GM23338 (cell line): Measurements from ENCODE around the gene GSTM2. TPM values are rescaled to one million over a fixed set of nuclear protein-coding genes. Genes with fewer than 3 reads are reported as not detected.

Experiments
- ATAC-seq: fragments of 200-7000 bp; cut with Tn5 transposase; 3 replicates; pipeline ENCODE4 v1.9.1; 2020
- DNase-seq: peaks from one replicate; pipeline ENCODE4 v3.0.0-alpha.2; 2015; ENCODE audit warnings: low spot score
- H2AFZ ChIP-seq: fragments of 200-600 bp; sonication (generic); 2 replicates; pipeline ENCODE4 v1.8.0; 2016; ENCODE audit warnings: antibody characterized with exemption, mild to moderate bottlenecking, moderate library complexity
- H3F3A ChIP-seq: fragments of 200-600 bp; sonication (generic); replicated peaks from 2 replicates; pipeline ENCODE4 v1.8.0; 2017; ENCODE audit warnings: antibody characterized with exemption, mixed run types, low read depth
- H3K27ac ChIP-seq: fragments of 200-600 bp; sonication (generic); 2 replicates; pipeline ENCODE4 v1.6.1; 2016; ENCODE audit warnings: low read depth
- H3K27me3 ChIP-seq: fragments of 200-600 bp; sonication (generic); 2 replicates; pipeline ENCODE4 v1.8.0; 2016; ENCODE audit warnings: mild to moderate bottlenecking, mixed run types, moderate library complexity; ENCODE audit not compliant: insufficient read depth
- H3K36me3 ChIP-seq: fragments of 200-600 bp; sonication (generic); 2 replicates; pipeline ENCODE4 v1.8.0; 2016; ENCODE audit warnings: mild to moderate bottlenecking; ENCODE audit not compliant: insufficient read depth
- H3K4me1 ChIP-seq: fragments of 200-600 bp; sonication (generic); 2 replicates; pipeline ENCODE4 v1.8.0; 2016; ENCODE audit warnings: mild to moderate bottlenecking, moderate library complexity; ENCODE audit not compliant: insufficient read depth
- H3K4me2 ChIP-seq: fragments of 200-600 bp; sonication (generic); 2 replicates; pipeline ENCODE4 v1.7.1; 2017; ENCODE audit warnings: mixed run types
- H3K4me3 ChIP-seq: fragments of 200-600 bp; sonication (generic); 2 replicates; pipeline ENCODE4 v1.6.1; 2016; ENCODE audit warnings: mixed run types
- H3K79me2 ChIP-seq: fragments of 200-600 bp; sonication (generic); replicated peaks from 2 replicates; pipeline ENCODE4 v1.8.0; 2017; ENCODE audit warnings: mild to moderate bottlenecking; ENCODE audit not compliant: insufficient read depth
- H3K9me2 ChIP-seq: fragments of 200-600 bp; sonication (generic); 2 replicates; pipeline ENCODE4 v1.8.0; 2017; ENCODE audit not compliant: insufficient read depth
- H4K20me1 ChIP-seq: fragments of 200-600 bp; sonication (generic); replicated peaks from 2 replicates; pipeline ENCODE4 v1.8.0; 2017; ENCODE audit warnings: mild to moderate bottlenecking; ENCODE audit not compliant: insufficient read depth
- H3K27ac Mint-ChIP-seq: 2 replicates; pipeline ENCODE4 v1.8.0; 2020; ENCODE audit warnings: inconsistent platforms, mild to moderate bottlenecking, moderate library complexity, mixed read lengths
- H3K27me3 Mint-ChIP-seq: 3 replicates; pipeline ENCODE4 v1.8.0; 2022; ENCODE audit warnings: low read depth, mild to moderate bottlenecking, moderate library complexity, mixed read lengths, inconsistent platforms; ENCODE audit not compliant: insufficient read depth, poor library complexity
- H3K36me3 Mint-ChIP-seq: 3 replicates; pipeline ENCODE4 v1.8.0; 2021; ENCODE audit warnings: low read depth, mild to moderate bottlenecking, inconsistent platforms, moderate library complexity, mixed read lengths
- H3K4me1 Mint-ChIP-seq: 3 replicates; pipeline ENCODE4 v1.8.0; 2020; ENCODE audit warnings: mild to moderate bottlenecking, inconsistent platforms, mixed read lengths
- H3K4me3 Mint-ChIP-seq: 3 replicates; pipeline ENCODE4 v1.8.0; 2021; ENCODE audit warnings: moderate library complexity, mild to moderate bottlenecking, inconsistent platforms, mixed read lengths
- H3K9me3 Mint-ChIP-seq: 3 replicates; pipeline ENCODE4 v1.8.0; 2020; ENCODE audit warnings: moderate library complexity, mild to moderate bottlenecking, inconsistent platforms, mixed read lengths
- CREB1 ChIP-seq: fragments of 250-450 bp; sonication (Bioruptor Pico); IDR thresholded peaks from 2 replicates; pipeline ENCODE4 v1.5.0; 2020; ENCODE audit warnings: low read depth, mild to moderate bottlenecking, moderate library complexity
- CTCF ChIP-seq, 2 experiments: fragments of 200-600 bp in 1 of 2; sonication (generic) in 1 of 2; conservative IDR thresholded peaks; 2 replicates each; pipeline versions ENCODE4 v1.5.1 to v1.6.1; 2016 to 2017; ENCODE audit warnings: antibody characterized with exemption in 2 of 2, low read depth in 2 of 2, mild to moderate bottlenecking in 2 of 2, moderate library complexity in 1 of 2
- ETS1 ChIP-seq: IDR thresholded peaks from 2 replicates; pipeline ENCODE4 v1.6.1; 2016; ENCODE audit warnings: antibody characterized with exemption
- EZH2phosphoT487 ChIP-seq: fragments of 200-600 bp; sonication (generic); IDR thresholded peaks from one replicate; pipeline ENCODE4 v1.8.1; 2018; ENCODE audit warnings: antibody characterized with exemption; ENCODE audit not compliant: unreplicated experiment
- JUNB ChIP-seq: IDR thresholded peaks from one replicate; pipeline ENCODE4 v1.6.1; 2016; ENCODE audit warnings: antibody characterized with exemption; ENCODE audit not compliant: unreplicated experiment
- POLR2AphosphoS5 ChIP-seq: IDR thresholded peaks from 2 replicates; pipeline ENCODE4 v1.6.1; 2016; ENCODE audit warnings: antibody characterized with exemption, low read depth
- REST ChIP-seq: IDR thresholded peaks from one replicate; pipeline ENCODE4 v1.6.1; 2018; ENCODE audit warnings: antibody characterized with exemption; ENCODE audit not compliant: unreplicated experiment
- ZNF114 ChIP-seq: fragments of 250-450 bp; sonication (Bioruptor Pico); IDR thresholded peaks from 2 replicates; pipeline ENCODE4 v1.5.0; 2020; ENCODE audit warnings: mild to moderate bottlenecking, moderate library complexity
- ZNF331 ChIP-seq: fragments of 250-450 bp; sonication (Bioruptor Pico); IDR thresholded peaks from 2 replicates; pipeline ENCODE4 v1.5.0; 2020; ENCODE audit warnings: low read depth, mild to moderate bottlenecking, moderate library complexity
- polyA plus RNA-seq: library from polyadenylated mRNA; unstranded; fragments of >200 nt; fragmentation: Nextera tagmentation; extraction: Ambion mirVana; gene quantifications from 2 replicates; pipeline ENCODE4 v1.2.1, GENCODE V29; 2016
- total RNA-seq: library from RNA; depleted of rRNA; stranded (reverse); fragments of >200 nt; shearing (Covaris generic); gene quantifications from 2 replicates; pipeline ENCODE4 v1.2.3, GENCODE V29; 2014
- TF ChIP-seq, protein P1 (sequence below): fragments of 250-450 bp; sonication (Bioruptor Pico); IDR thresholded peaks from 2 replicates; pipeline ENCODE4 v1.5.0; 2020; ENCODE audit warnings: mild to moderate bottlenecking, moderate library complexity

Gene GSTM2
- total and polyA plus RNA-seq, 2 experiments from 2014 or later = 8.9 to 16.0 TPM

- TF ChIP-seq, protein P1, sequence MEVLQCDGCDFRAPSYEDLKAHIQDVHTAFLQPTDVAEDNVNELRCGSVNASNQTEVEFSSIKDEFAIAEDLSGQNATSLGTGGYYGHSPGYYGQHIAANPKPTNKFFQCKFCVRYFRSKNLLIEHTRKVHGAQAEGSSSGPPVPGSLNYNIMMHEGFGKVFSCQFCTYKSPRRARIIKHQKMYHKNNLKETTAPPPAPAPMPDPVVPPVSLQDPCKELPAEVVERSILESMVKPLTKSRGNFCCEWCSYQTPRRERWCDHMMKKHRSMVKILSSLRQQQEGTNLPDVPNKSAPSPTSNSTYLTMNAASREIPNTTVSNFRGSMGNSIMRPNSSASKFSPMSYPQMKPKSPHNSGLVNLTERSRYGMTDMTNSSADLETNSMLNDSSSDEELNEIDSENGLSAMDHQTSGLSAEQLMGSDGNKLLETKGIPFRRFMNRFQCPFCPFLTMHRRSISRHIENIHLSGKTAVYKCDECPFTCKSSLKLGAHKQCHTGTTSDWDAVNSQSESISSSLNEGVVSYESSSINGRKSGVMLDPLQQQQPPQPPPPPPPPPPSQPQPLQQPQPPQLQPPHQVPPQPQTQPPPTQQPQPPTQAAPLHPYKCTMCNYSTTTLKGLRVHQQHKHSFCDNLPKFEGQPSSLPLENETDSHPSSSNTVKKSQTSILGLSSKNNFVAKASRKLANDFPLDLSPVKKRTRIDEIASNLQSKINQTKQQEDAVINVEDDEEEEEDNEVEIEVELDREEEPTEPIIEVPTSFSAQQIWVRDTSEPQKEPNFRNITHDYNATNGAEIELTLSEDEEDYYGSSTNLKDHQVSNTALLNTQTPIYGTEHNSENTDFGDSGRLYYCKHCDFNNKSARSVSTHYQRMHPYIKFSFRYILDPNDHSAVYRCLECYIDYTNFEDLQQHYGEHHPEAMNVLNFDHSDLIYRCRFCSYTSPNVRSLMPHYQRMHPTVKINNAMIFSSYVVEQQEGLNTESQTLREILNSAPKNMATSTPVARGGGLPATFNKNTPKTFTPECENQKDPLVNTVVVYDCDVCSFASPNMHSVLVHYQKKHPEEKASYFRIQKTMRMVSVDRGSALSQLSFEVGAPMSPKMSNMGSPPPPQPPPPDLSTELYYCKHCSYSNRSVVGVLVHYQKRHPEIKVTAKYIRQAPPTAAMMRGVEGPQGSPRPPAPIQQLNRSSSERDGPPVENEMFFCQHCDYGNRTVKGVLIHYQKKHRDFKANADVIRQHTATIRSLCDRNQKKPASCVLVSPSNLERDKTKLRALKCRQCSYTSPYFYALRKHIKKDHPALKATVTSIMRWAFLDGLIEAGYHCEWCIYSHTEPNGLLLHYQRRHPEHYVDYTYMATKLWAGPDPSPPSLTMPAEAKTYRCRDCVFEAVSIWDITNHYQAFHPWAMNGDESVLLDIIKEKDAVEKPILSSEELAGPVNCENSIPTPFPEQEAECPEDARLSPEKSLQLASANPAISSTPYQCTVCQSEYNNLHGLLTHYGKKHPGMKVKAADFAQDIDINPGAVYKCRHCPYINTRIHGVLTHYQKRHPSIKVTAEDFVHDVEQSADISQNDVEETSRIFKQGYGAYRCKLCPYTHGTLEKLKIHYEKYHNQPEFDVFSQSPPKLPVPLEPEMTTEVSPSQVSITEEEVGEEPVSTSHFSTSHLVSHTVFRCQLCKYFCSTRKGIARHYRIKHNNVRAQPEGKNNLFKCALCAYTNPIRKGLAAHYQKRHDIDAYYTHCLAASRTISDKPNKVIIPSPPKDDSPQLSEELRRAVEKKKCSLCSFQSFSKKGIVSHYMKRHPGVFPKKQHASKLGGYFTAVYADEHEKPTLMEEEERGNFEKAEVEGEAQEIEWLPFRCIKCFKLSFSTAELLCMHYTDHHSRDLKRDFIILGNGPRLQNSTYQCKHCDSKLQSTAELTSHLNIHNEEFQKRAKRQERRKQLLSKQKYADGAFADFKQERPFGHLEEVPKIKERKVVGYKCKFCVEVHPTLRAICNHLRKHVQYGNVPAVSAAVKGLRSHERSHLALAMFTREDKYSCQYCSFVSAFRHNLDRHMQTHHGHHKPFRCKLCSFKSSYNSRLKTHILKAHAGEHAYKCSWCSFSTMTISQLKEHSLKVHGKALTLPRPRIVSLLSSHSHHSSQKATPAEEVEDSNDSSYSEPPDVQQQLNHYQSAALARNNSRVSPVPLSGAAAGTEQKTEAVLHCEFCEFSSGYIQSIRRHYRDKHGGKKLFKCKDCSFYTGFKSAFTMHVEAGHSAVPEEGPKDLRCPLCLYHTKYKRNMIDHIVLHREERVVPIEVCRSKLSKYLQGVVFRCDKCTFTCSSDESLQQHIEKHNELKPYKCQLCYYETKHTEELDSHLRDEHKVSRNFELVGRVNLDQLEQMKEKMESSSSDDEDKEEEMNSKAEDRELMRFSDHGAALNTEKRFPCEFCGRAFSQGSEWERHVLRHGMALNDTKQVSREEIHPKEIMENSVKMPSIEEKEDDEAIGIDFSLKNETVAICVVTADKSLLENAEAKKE (CRISPR knock-in tag) = no peak
- TF ChIP-seq ETS1 (no peak), JUNB (no peak)
Observed at GRCh38 chr1:109644670-109645069, 23.2 kb upstream of the GSTM2 start (continued).

- Histone ChIP-seq H3K79me2 (no peaks in the 10 kb centered on the region), H3K4me3 (no peak overlapping the region), H3K9me2 (no peaks in the 10 kb centered on the region), H4K20me1 (no peaks in the 10 kb centered on the region), H3K27me3 (peaks cover 11% of the 10 kb centered on the region), H3K36me3 (no peaks in the 10 kb centered on the region), H3K27ac (no peak overlapping the region), H3K4me1 (no peaks in the 10 kb centered on the region), H2AFZ (0 out of 2 replicates have a peak overlapping the region, but pooled peaks have one; percentile 20), H3F3A (no peaks in the 10 kb centered on the region), H3K4me2 (no peak overlapping the region)
- Mint-ChIP-seq H3K4me1 (peaks cover under 1% of the 10 kb centered on the region; the same call in 2 of the 3 replicates), H3K4me3 (no peak overlapping the region), H3K27ac (no peak overlapping the region), H3K9me3 (no peaks in the 10 kb centered on the region), H3K27me3 (peaks cover 2% of the 10 kb centered on the region), H3K36me3 (no peaks in the 10 kb centered on the region)
- ATAC-seq (no peak), DNase-seq (no peak)
- TF ChIP-seq POLR2AphosphoS5 (no peak), CTCF (conservative IDR thresholded peaks at IDR 0.05; ENCODE audit: low read depth in 2 of 2) (no peak; a peak in 1 of 4 replicates), JUNB (no peak), ZNF114 (CRISPR knock-in tag) (no peak), EZH2phosphoT487 (no peak), REST (no peak), CREB1 (CRISPR knock-in tag) (no peak), ZNF331 (no peak)
Observed at GRCh38 chr1:109649491-109649914, 18.4 kb upstream of the GSTM2 start.
